K562 (cell line): Measurements from ENCODE around the gene ITGA7. TPM values are rescaled to one million over a fixed set of nuclear protein-coding genes. Genes with fewer than 3 reads are reported as not detected.

Source experiments
- ATAC-seq: fragments of 200-7000 bp; cut with Tn5 transposase; 3 replicates; pipeline ENCODE4 v1.9.1; 2020; ENCODE audit warnings: moderate library complexity
- BruUV-seq: library from RNA; stranded (reverse); fragments of 400-500 nt; replicated peaks from 2 replicates; lab custom pipeline; 2021; lab: Mats Ljungman, UMichigan
- CTCF ChIA-PET: fragments of 300-600 bp; formaldehyde crosslinking; extraction: SDS; loops from one replicate; lab custom pipeline; 2021; ENCODE audit warnings: low intra/inter-chr PET ratio; lab: Yijun Ruan, JAX
- POLR2A ChIA-PET: fragments of 300-600, 350-650 bp; sonication (Branson Sonifier 250); formaldehyde crosslinking; extraction: SDS; loops from one replicate; lab custom pipeline; 2021; ENCODE audit warnings: antibody characterized with exemption, inconsistent platforms; lab: Yijun Ruan, JAX
- DNase-seq, 4 experiments: peaks; one replicate each; pipeline versions ENCODE4 v3.0.0 to v3.0.0-alpha.2; 2011 to 2018; ENCODE audit warnings: low spot score in 3 of 4, mixed read lengths in 3 of 4; ENCODE audit errors: extremely low read depth in 1 of 4
- FAIRE-seq: peaks from 2 replicates; lab custom pipeline; 2011; peaks lifted over from hg19 to GRCh38; lab: Jason Lieb, UNC
- H2AFZ ChIP-seq: 2 replicates; pipeline ENCODE4 v1.6.0; 2011; ENCODE audit warnings: low read depth, low read length, control low read depth, inconsistent platforms
- H3K27ac ChIP-seq: fragments of 200-600 bp; 3 replicates; pipeline ENCODE4 v1.8.0; 2011; ENCODE audit warnings: low read depth, mild to moderate bottlenecking, control low read depth, inconsistent platforms, low read length, moderate library complexity, mixed read lengths; ENCODE audit errors: extremely low read depth
- H3K27me3 ChIP-seq, 2 experiments: fragments of 300-600 bp in 1 of 2; 2 replicates in 1 of 2; 3 replicates in 1 of 2; pipeline versions ENCODE4 v1.6.0 to v1.8.0; 2011; ENCODE audit warnings: inconsistent platforms in 2 of 2, low read length in 2 of 2, mild to moderate bottlenecking in 1 of 2, mixed read lengths in 1 of 2, moderate library complexity in 1 of 2; ENCODE audit not compliant: control insufficient read depth in 2 of 2, insufficient read depth in 2 of 2
- H3K36me3 ChIP-seq: fragments of 300-600 bp; 3 replicates; pipeline ENCODE4 v1.8.0; 2011; ENCODE audit warnings: mild to moderate bottlenecking, low read length, inconsistent platforms; ENCODE audit not compliant: control insufficient read depth, insufficient read depth
- H3K4me1 ChIP-seq, 2 experiments: fragments of 200-600 bp in 1 of 2; replicated peaks in 1 of 2; 2 replicates in 1 of 2; 3 replicates in 1 of 2; pipeline versions ENCODE4 v1.5.1 to v1.8.0; 2011; ENCODE audit warnings: inconsistent platforms in 2 of 2, low read length in 2 of 2, mild to moderate bottlenecking in 1 of 2, mixed read lengths in 1 of 2, moderate library complexity in 1 of 2; ENCODE audit not compliant: control insufficient read depth in 2 of 2, insufficient read depth in 2 of 2
- H3K4me2 ChIP-seq: 2 replicates; pipeline ENCODE4 v1.6.1; 2011; ENCODE audit warnings: low read length, control low read depth, inconsistent platforms, mixed read lengths; ENCODE audit not compliant: insufficient read depth
- H3K4me3 ChIP-seq: fragments of 200-600 bp; sonication (generic), shearing (Covaris generic); 2 replicates; pipeline ENCODE4 v1.5.1; 2016; ENCODE audit warnings: control low read depth, inconsistent platforms
- H3K79me2 ChIP-seq: fragments of 200-600 bp; 3 replicates; pipeline ENCODE4 v1.8.0; 2011; ENCODE audit warnings: low read length, inconsistent platforms; ENCODE audit not compliant: control insufficient read depth, insufficient read depth
- H3K9ac ChIP-seq, 2 experiments: 2 replicates each; pipeline versions ENCODE4 v1.6.0 to v1.6.1; 2011; ENCODE audit warnings: low read depth in 2 of 2, low read length in 2 of 2, control low read depth in 1 of 2, inconsistent platforms in 1 of 2, mild to moderate bottlenecking in 1 of 2, mixed read lengths in 1 of 2; ENCODE audit not compliant: insufficient read depth in 1 of 2
- H3K9me1 ChIP-seq: one replicate; pipeline ENCODE4 v1.6.0; 2011; ENCODE audit warnings: inconsistent platforms, mild to moderate bottlenecking, low read length, moderate library complexity; ENCODE audit not compliant: control insufficient read depth, insufficient read depth
- H3K9me3 ChIP-seq: replicated peaks from 2 replicates; pipeline ENCODE4 v1.5.1; 2011; ENCODE audit warnings: low read depth, low read length, inconsistent platforms; ENCODE audit not compliant: control insufficient read depth, insufficient read depth
- H4K20me1 ChIP-seq: replicated peaks from 2 replicates; pipeline ENCODE4 v1.6.1; 2011; ENCODE audit warnings: low read length, inconsistent platforms, mixed read lengths; ENCODE audit not compliant: control insufficient read depth, insufficient read depth
- AFF4 ChIP-seq: sonication (generic); formaldehyde crosslinking; IDR thresholded peaks from 2 replicates; pipeline ENCODE4 v1.8.0; 2023; ENCODE audit warnings: mild to moderate bottlenecking, missing genetic modification reagents
- HMG20B ChIP-seq: fragments of 250-450 bp; sonication (Bioruptor Pico); IDR thresholded peaks from 2 replicates; pipeline ENCODE4 v1.5.0; 2021; ENCODE audit warnings: mild to moderate bottlenecking
- HOMEZ ChIP-seq: fragments of 250-450 bp; sonication (Bioruptor Pico); IDR thresholded peaks from 2 replicates; pipeline ENCODE4 v1.4.0; 2020; ENCODE audit warnings: mild to moderate bottlenecking, moderate library complexity
- KAT7 ChIP-seq: sonication (generic); formaldehyde crosslinking; IDR thresholded peaks from 2 replicates; pipeline ENCODE4 v1.8.0; 2022; ENCODE audit warnings: missing genetic modification reagents, mild to moderate bottlenecking, borderline replicate concordance
- MIER1 ChIP-seq: fragments of 450-650 bp; IDR thresholded peaks from 2 replicates; pipeline ENCODE4 v1.6.1; 2016; ENCODE audit warnings: antibody characterized with exemption, mild to moderate bottlenecking, low read depth
- SIRT6 ChIP-seq: IDR thresholded peaks from one replicate; pipeline ENCODE4 v1.6.1; 2012; ENCODE audit warnings: low read depth, mild to moderate bottlenecking, control low read depth, inconsistent platforms, low read length, moderate library complexity
- SRSF1 ChIP-seq: fragments of 200-400 bp; formaldehyde crosslinking; IDR thresholded peaks from 2 replicates; pipeline ENCODE4 v1.6.1; 2017; ENCODE audit warnings: mild to moderate bottlenecking, low read depth, low read length, moderate library complexity
- TSHZ1 ChIP-seq: fragments of 250-450 bp; sonication (Bioruptor Pico); IDR thresholded peaks from 2 replicates; pipeline ENCODE4 v1.4.0; 2020; ENCODE audit warnings: mild to moderate bottlenecking, moderate library complexity
- ZNF124 ChIP-seq: sonication (generic); formaldehyde crosslinking; IDR thresholded peaks from 2 replicates; pipeline ENCODE4 v1.8.1; 2022; ENCODE audit warnings: missing genetic modification reagents
- ZNF184 ChIP-seq: sonication (generic); formaldehyde crosslinking; IDR thresholded peaks from 2 replicates; pipeline ENCODE4 v1.5.0; 2020; ENCODE audit warnings: missing genetic modification reagents
- WGBS: fragments of 100-300 bp; shearing (Covaris generic); methylation state at CpG from one replicate; pipeline ENCODE4 v1.1.6; 2016; ENCODE audit warnings: low coverage, mixed read lengths; ENCODE audit not compliant: insufficient coverage; ENCODE audit errors: missing lambda C conversion rate; 5-methylcytosine and 5-hydroxymethylcytosine counted together
- in situ Hi-C: fragments of 300-500 bp; cut with MboI; formaldehyde crosslinking; loops from 4 replicates; pipeline ENCODE4 v1.15.0; 2018; ENCODE audit warnings: inconsistent platforms, mixed read lengths
- intact Hi-C: fragments of 100-400 bp; cut with micrococcal nuclease; formaldehyde crosslinking; loops from 2 replicates; pipeline ENCODE4 v1.14.2; 2022
- polyA plus RNA-seq, 8 experiments: library from polyadenylated mRNA; depleted of rRNA in 4 of 8; stranded (reverse) in 5 of 8; unstranded in 3 of 8; fragments of >200 nt; fragmentation: Nextera tagmentation in 2 of 8; fragmentation: Illumina TruSeq in 1 of 8; extraction: Ambion mirVana in 2 of 8; extraction: Trizol in 1 of 8; gene quantifications; 2 replicates each; pipeline versions ENCODE4 v1.2.1 to v1.2.3, GENCODE V29; 2011 to 2014; ENCODE audit warnings: inconsistent platforms in 1 of 8, missing spikeins in 1 of 8
- total RNA-seq, 7 experiments: library from RNA; depleted of rRNA in 6 of 7; stranded (reverse); fragments of >200 nt in 6 of 7; fragmentation: Illumina TruSeq in 2 of 7; extraction: Trizol in 2 of 7; gene quantifications; 2 replicates each; pipeline versions ENCODE4 v1.2.1 to v1.2.3, GENCODE V29; 2011 to 2021; ENCODE audit warnings: low replicate concordance in 1 of 7

Gene ITGA7
- total and polyA plus RNA-seq, 9 of the 15 experiments (the other 6 are each of a cell fraction or from before 2014, with no cell fraction given) = 0.11 to 2.3 (median 0.56) TPM; not detected in 1

GRCh38 chr12:55694188-55694515 lies 13.6 kb downstream of the ITGA7 start:
- Histone ChIP-seq H3K79me2 (no peaks in the 10 kb centered on the region), H2AFZ (no peak overlapping the region), H3K4me2 (no peak overlapping the region), H3K9ac (no peak overlapping the region), H3K4me3 (no peak overlapping the region), H3K27me3 (peaks cover 21 to 51% of the 10 kb centered on the region in 2 experiments; a peak in 4 of 5 replicates), H3K9me3 (no peaks in the 10 kb centered on the region), H3K36me3 (no peaks in the 10 kb centered on the region), H3K9me1 (no peaks in the 10 kb centered on the region), H4K20me1 (no peaks in the 10 kb centered on the region; the same call in 1 of the 2 replicates), H3K27ac (no peak overlapping the region), H3K4me1 (peaks cover 0 to 11% of the 10 kb centered on the region in 2 experiments; a peak in 1 of 5 replicates)
- no peak for FAIRE-seq
- ATAC-seq = no peak
- CTCF ChIA-PET = no interaction called here
- 44% methylated on average over 7 of the region's 7 CpGs for WGBS
- TF ChIP-seq ZNF184 (CRISPR knock-in tag) (no peak), TSHZ1 (CRISPR knock-in tag) (no peak), MIER1 (no peak), ZNF124 (CRISPR knock-in tag) (no peak), HMG20B (CRISPR knock-in tag) (no peak), KAT7 (CRISPR knock-in tag) (no peak), SRSF1 (no peak), SIRT6 (no peak), AFF4 (CRISPR knock-in tag) (no peak), HOMEZ (CRISPR knock-in tag) (no peak)
- BruUV-seq = no TSS peak
- POLR2A ChIA-PET = interaction anchor here (0.6 to 1.0 kb wide), 2 partner anchors 22 to 89 kb away, joined by 3 read pairs; no protein-coding TSS in a partner anchor
- in situ Hi-C loops = no loop called here
- intact Hi-C loops = no loop called here
- DNase-seq = no peak
